ENCODE results near the gene GRID2IP. TPM values are rescaled to one million over a fixed set of nuclear protein-coding genes. Genes with fewer than 3 reads are reported as not detected.

GRID2IP gene
- total RNA-seq, 1 experiment from 2014 or later: 3.0 TPM

- H3K4me3 Mint-ChIP-seq: no peak overlapping the region
- peaks cover 7% of the 10 kb centered on the region for H3K36me3 Mint-ChIP-seq
- POLR2A ChIA-PET: interaction anchor here (0.6 kb wide), 2 partner anchors 62 to 132 kb away, joined by 3 to 4 read pairs; no protein-coding TSS in a partner anchor
- DNase-seq (ENCODE audit: low spot score) (no peak), ATAC-seq (no peak)
- H3K9me3 Mint-ChIP-seq: no peaks in the 10 kb centered on the region
- H3K4me1 Mint-ChIP-seq: no peaks in the 10 kb centered on the region
- no peaks in the 10 kb centered on the region for H3K27me3 Mint-ChIP-seq (ENCODE audit: low read depth)
- H3K27ac Mint-ChIP-seq: no peak overlapping the region
- TF ChIP-seq ZNF317 (CRISPR knock-in tag; IDR thresholded peaks at IDR 0.05; ENCODE audit: borderline replicate concordance, low read depth) (no peak), NR3C1 (CRISPR knock-in tag; conservative IDR thresholded peaks at IDR 0.05; ENCODE audit: low read depth) (no peak), ESRRA (CRISPR knock-in tag; IDR thresholded peaks at IDR 0.05; ENCODE audit: borderline replicate concordance) (no peak), GABPB1 (CRISPR knock-in tag; IDR thresholded peaks at IDR 0.05) (no peak), FOXJ3 (CRISPR knock-in tag; IDR thresholded peaks at IDR 0.05; ENCODE audit: borderline replicate concordance) (no peak), CTCF (IDR thresholded peaks at IDR 0.05) (no peak), ATF1 (CRISPR knock-in tag; IDR thresholded peaks at IDR 0.05) (no peak), ZNF671 (CRISPR knock-in tag; IDR thresholded peaks at IDR 0.05) (no peak), CREB1 (CRISPR knock-in tag; IDR thresholded peaks at IDR 0.05) (no peak), OVOL2 (CRISPR knock-in tag; IDR thresholded peaks at IDR 0.05; ENCODE audit: borderline replicate concordance) (no peak), TP53 (CRISPR knock-in tag; IDR thresholded peaks at IDR 0.05) (no peak), USF1 (CRISPR knock-in tag; IDR thresholded peaks at IDR 0.05) (no peak), ATF6 (CRISPR knock-in tag; IDR thresholded peaks at IDR 0.05) (no peak), SMAD3 (CRISPR knock-in tag; IDR thresholded peaks at IDR 0.05; ENCODE audit: borderline replicate concordance) (no peak)
- CTCF ChIA-PET: interaction anchor here (0.6 to 5.0 kb wide), 8 partner anchors 10 to 1577 kb away, joined by 3 to 27 read pairs (median 5); partner anchors contain the start of gene INTS15
Observed at GRCh38 chr7:6575281-6576023, 24.2 kb upstream of the GRID2IP start.

GRCh38 chr7:6571160-6571779, 20.0 kb upstream of the GRID2IP start:
- Mint-ChIP-seq H3K27me3 (ENCODE audit: low read depth) (no peaks in the 10 kb centered on the region), H3K4me3 (no peak overlapping the region), H3K4me1 (no peaks in the 10 kb centered on the region), H3K9me3 (no peaks in the 10 kb centered on the region), H3K36me3 (no peaks in the 10 kb centered on the region), H3K27ac (no peak overlapping the region)
- DNase-seq (ENCODE audit: low spot score): no peak
- POLR2A ChIA-PET: no interaction called here
- TF ChIP-seq NR1H2 (CRISPR knock-in tag; IDR thresholded peaks at IDR 0.05) (no peak), PRRX2 (CRISPR knock-in tag; IDR thresholded peaks at IDR 0.05) (no peak)
- ATAC-seq: no peak
- CTCF ChIA-PET: interaction anchor here (1.1 to 3.6 kb wide), 2 partner anchors 12 to 55 kb away, joined by 3 to 13 read pairs; no protein-coding TSS in a partner anchor

GRCh38 chr7:6567886-6568285, 16.6 kb upstream of the GRID2IP start:
- ATAC-seq (no peak), DNase-seq (ENCODE audit: low spot score) (no peak)
- Mint-ChIP-seq H3K4me1 (no peaks in the 10 kb centered on the region), H3K27me3 (ENCODE audit: low read depth) (no peaks in the 10 kb centered on the region), H3K9me3 (no peaks in the 10 kb centered on the region), H3K36me3 (no peaks in the 10 kb centered on the region), H3K4me3 (no peak overlapping the region), H3K27ac (no peak overlapping the region)
- TF ChIP-seq ZNF425 (CRISPR knock-in tag; conservative IDR thresholded peaks at IDR 0.05) (no peak), TEAD1 (CRISPR knock-in tag; IDR thresholded peaks at IDR 0.05) (no peak), MXD4 (CRISPR knock-in tag; IDR thresholded peaks at IDR 0.05; ENCODE audit: borderline replicate concordance) (no peak), E2F5 (CRISPR knock-in tag; IDR thresholded peaks at IDR 0.05) (no peak), ZNF671 (CRISPR knock-in tag; IDR thresholded peaks at IDR 0.05) (no peak), CREM (CRISPR knock-in tag; IDR thresholded peaks at IDR 0.05) (no peak), JUN (CRISPR knock-in tag; IDR thresholded peaks at IDR 0.05) (no peak)
- ChIA-PET POLR2A (no interaction called here), CTCF (interaction anchor here (0.8 to 1.6 kb wide), 2 partner anchors 9 to 21 kb away, joined by 3 to 5 read pairs; no protein-coding TSS in a partner anchor)

Data from WTC11 (cell line).